HS-5 (cell line): Measurements from ENCODE around the gene TBCB.
"Not testable (repeated sequence)": the region's sequence is repeated elsewhere in the genome, so short reads cannot be mapped to it uniquely, and the experiment has no call there.

ENCODE experiments used
- DNase-seq: peaks from one replicate; pipeline ENCODE4 v3.0.0-alpha.2; 2012; ENCODE audit warnings: low read depth

TBCB gene, protein sequence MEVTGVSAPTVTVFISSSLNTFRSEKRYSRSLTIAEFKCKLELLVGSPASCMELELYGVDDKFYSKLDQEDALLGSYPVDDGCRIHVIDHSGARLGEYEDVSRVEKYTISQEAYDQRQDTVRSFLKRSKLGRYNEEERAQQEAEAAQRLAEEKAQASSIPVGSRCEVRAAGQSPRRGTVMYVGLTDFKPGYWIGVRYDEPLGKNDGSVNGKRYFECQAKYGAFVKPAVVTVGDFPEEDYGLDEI

DNA sequence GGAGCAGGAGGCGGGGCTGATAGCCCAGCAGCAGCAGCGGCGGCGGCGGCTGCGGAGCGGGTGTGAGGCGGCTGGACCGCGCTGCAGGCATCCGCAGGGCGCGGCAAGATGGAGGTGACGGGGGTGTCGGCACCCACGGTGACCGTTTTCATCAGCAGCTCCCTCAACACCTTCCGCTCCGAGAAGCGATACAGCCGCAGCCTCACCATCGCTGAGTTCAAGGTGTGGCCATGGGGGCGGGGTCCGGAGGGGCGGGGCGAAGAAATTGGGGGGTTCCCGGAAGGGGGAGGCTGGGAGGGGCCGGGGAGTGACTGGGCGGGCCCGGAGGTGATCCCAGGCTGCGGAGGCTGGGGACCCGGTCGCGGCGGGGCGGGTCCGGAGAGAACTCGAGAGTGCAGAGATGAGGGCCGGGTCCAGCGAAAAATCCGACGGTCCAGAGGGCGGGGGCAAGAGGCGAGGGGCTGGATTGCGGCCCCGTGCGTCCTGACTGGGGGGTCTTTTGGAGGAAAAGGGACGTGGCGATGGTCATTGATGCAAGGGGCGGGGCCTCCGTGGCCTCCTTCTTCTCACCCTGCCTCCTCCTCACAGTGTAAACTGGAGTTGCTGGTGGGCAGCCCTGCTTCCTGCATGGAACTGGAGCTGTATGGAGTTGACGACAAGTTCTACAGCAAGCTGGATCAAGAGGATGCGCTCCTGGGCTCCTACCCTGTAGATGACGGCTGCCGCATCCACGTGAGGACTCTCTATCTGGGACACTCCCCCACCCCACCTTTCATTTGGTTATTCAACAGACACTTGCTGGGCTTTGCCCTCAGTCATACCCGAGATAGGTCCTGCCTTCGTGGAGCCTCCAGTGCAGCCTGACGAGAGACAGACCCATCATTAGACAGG, at the start of gene TBCB:
Gene TBCB (plus strand): TSS at position 16 of the 891 bp plus-strand sequence. CDS start 93 bp downstream, at position 109.
- DNase-seq = no peak

DNA sequence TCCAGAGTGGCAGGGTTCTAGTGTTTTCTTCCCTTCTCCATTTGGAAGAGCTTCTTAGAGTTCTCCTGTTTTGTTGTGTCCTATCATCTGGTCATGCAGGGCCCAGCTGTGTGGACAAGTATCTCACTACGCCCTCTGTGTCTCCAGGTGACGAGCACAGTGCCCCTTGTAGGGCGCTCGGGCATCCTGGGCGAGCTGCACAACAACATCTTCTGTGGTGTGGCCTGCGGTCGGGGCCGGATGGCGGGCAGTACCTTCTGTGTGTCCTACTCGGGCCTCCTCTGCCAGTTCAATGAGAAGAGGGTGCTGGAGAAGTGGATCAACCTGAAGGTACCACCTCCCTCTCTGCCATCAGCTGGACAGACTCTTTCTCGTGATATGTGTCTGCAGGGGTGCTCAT, 47.6 kb upstream of the TBCB start:
- DNase-seq = no peak

DNA sequence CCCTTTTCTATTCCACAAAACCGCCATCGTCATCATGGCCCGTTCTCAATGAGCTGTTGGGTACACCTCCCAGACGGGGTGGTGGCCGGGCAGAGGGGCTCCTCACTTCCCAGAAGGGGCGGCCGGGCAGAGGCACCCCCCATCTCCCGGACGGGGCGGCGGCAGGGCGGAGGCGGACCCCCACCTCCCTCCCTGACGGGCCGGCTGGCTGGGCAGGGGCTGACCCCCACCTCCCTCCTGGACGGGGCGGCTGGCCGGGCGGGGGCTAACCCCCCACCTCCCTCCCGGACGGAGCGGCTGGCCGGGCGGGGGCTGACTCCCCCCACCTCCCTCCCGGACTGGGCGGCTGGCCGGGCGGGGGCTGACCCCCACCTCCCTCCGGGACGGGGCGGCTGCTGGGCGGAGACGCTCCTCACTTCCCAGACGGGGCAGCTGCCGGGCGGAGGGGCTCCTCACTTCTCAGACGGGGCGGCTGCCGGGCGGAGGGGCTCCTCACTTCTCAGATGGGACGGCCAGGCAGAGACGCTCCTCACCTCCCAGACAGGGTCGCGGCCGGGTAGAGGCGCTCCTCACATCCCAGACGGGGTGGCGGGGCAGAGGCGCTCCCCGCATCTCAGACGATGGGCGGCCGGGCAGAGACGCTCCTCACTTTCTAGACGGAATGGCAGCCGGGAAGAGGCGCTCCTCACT, 46.3 kb upstream of the TBCB start:
- DNase-seq = not testable (repeated sequence)

DNA sequence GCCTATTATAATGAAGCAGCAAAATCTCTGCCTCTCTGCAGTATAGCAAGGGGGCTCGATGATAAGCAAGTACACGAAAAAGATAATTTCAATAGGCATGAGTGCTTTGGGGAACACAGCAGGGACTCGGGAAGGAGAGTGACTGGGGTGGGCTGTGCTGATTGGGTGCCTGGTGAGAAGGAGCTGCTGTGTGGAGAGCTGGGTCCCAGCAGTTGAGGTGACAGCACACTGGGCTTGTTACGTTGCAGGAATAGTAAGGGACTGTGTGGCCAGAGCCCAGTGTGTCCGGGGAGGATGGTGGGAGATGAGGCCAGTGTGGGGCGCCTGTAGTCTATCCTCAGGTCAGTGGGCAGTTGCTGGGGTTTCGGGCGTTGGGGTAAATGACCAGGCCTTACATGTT, 43.2 kb upstream of the TBCB start:
- no peak for DNase-seq

DNA sequence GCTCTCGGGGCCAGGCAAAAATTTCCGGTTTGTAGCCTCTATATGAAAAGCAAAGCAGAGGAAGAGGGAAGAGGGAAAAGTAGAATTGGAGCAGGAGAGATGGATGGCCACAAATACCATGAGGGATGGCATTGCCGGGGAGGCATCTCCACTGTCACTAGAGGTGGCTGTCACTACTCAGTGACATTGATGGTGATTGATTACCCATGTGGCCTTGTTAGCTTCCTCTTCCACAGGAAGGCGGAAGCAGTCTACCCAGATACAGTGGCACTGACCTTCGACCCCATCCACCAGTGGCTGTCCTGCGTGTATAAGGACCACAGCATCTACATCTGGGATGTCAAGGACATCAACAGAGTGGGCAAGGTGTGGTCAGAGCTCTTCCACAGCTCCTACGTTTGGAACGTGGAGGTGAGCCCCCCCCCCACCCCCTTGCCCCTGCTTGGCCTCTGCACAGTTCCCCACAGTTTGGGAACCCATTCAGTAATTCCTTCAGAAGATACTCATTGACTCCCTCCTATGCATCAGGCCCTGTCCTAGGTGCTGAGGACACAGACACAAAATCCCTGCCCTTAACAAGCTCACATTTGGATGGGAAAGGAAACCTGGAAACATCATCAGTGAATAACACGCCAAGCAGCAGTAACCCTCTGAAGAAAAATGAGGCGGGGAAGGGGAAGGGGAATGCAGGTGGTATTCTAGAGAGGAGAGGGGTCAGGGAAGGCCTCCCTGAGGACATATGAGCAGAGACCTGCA, 42.0 kb upstream of the TBCB start:
- DNase-seq = no peak

DNA sequence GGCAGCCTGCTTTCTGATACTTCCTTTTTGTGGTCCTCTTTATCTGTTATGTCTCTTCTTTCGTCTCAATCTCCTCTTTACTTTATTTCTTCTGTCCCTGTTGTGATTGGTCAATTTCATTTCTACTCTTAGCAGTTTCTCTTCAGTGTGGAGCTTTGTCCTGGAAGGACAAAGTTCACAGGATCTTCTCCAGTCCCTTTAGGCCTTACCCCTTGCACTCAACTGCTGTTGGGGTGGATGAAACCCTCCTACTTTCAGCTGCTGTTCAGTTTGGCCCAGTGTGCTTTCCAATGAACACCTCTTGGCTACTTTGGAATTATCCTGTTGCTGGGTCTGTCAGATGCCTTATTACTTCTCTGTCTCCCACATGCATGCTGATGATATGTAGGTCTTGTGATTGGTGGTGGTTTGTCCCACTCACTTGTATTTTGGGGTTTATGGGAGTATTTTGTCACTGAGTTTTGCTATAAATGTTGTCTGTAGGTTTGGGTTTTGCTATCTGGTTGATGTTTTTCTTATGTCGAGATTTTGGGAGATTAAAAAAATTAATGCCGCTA, 35.8 kb upstream of the TBCB start:
- DNase-seq = no peak

DNA sequence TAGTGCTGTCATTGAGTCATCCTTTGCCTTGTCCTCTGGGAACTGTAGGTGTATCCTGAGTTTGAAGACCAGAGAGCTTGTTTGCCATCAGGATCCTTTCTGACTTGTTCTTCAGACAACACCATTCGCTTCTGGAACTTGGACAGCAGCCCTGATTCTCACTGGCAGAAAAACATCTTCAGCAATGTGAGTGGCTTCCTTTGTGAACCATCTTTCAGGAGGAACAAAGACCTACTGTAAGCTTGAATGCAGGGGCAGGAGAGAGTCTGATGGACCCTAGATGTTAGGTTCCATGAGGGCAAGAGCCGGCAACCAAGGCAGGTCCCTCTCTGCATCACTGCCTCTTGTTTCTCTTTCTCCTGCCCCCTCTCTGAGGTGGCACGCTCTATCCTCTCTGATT, 33.9 kb upstream of the TBCB start:
- no peak for DNase-seq

DNA sequence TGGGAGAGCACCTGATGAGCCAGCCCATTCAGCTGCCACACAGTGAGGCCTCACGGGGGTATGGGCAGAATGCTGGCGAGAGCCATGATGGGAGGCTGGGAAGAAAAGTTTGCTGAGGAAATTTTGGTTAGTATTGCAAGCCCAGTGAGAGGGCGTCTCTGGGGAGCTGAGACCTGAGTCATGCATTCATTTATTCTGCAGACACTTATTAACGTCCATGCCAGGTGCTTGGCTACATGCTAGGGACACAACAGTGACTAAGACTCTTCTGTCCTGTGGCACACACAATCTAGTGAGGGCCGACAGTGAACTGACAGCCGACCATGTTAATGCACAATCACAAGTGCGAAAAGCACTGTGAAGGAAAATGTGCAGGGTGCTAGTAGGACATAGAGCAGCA, 33.4 kb upstream of the TBCB start:
- DNase-seq = no peak

DNA sequence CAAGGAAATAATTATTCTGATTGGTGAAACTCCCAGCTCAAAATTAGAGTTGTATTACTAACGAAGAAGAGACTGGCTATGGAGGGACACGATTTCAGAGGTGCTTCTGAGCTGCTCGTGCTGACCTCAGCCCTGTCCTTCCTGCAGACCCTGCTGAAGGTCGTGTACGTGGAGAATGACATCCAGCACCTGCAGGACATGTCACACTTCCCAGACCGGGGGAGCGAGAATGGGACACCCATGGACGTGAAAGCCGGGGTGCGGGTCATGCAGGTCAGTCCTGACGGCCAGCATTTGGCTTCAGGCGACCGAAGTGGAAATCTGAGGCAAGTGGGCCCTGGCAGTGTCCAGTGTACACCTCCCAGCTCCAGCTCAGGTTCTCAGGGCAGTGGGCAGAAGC, 32.4 kb upstream of the TBCB start:
- no peak for DNase-seq

DNA sequence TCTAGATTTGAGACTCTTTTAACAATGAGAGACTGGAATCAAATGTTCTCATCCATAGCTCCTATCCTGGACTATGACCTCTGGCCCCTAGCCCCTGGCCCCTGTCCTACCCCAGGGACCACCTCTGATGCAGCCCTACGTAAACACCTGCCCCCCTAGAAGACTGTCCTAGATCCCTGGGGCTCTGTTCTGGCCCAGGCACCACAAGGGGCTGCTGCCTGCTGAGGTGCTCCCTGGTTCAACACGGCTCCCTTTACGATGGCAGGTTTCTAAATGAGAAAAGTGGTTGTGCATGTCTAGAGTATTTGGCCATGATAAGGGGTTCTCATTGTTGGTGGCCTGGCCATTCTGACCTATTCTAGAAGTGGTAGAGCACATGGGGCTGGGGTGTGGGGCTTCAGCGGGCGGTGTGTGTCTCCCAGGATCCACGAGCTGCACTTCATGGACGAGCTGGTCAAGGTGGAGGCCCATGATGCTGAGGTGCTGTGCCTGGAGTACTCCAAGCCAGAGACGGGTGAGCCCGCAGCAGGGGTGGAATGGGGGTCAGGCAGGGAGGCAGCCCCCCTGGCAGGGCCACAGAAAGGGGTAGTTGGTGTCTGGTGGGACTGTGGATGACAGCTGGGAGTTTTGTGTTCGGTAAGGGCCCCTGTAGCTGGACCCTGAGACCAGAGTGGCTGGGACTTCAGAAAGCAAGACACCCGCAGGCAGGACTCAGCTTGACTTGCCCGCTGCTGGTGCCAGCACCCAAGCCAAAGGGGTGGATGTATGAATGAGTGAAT, 30.8 kb upstream of the TBCB start:
- no peak for DNase-seq

DNA sequence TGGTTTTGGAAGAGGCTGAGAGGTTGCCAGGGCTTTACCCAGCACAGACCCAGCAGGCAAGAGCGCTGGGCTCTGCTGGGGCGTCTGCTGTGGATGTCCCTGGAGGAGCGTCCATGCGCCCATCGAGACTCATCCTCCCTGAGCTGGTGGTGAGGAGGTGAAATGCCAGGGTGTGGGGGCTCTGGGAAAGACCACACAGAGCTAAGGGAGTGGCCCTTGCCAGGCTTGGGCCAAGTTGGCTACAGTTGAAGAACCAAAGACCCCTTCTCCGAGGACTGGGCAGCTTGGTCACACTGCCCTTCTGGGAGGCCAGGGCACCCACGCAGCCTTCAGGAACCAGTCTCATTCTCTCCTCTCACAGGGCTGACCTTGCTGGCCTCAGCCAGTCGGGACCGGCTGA, 28.9 kb upstream of the TBCB start:
- DNase-seq = no peak

DNA sequence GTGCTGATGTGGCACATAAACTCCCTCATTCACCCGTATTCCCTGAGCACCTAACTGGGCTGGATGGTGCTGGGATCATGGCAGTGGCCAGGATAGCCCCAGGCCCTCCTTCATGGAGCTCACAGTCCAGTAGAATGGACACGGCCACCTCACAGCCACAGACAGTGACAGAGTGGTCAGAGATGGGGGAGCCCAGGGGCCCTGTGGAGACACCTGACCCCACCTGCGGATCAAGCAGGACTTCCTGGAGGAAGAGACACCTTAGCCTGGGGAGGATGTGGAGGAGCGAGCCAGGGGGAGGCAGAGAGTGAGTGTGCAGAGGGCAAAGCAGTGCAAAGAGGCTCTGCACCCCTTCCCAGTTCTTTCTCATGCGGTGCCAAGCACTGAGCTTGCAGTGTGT, 25.4 kb upstream of the TBCB start:
- DNase-seq = no peak

DNA sequence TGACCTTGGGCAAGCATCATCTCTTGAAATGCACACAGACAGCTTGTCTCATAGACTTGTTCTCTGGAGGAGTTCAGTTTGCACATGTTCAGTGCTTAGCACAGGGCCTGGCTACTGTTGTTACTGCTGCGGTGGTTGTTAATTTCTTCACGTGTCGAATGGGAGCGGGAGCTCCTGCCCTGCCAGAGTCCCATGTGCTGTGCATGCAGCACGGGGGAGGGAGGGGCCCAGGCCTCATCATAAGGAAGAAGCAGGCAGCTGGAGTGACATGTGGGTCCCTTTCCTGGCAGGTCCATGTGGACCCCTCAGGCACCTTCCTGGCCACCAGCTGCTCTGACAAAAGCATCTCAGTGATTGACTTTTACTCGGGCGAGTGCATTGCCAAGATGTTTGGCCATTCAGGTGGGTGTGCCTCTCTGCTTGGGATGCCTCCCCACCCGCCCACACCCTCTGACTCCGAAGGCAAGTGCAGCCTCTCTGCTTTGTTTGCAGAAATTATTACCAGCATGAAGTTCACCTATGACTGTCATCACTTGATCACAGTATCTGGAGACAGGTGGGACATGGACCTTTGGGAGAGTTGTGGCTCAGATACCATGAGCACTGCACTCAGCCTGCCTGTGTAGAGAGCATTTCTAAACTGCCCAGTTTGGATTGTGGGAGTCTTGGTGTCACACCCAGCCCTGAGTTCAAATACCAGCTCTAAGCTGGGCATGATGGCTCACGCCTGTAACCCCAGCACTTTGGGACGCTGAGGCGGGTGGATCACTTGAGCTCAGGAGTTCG, 24.2 kb upstream of the TBCB start:
- DNase-seq = no peak

DNA sequence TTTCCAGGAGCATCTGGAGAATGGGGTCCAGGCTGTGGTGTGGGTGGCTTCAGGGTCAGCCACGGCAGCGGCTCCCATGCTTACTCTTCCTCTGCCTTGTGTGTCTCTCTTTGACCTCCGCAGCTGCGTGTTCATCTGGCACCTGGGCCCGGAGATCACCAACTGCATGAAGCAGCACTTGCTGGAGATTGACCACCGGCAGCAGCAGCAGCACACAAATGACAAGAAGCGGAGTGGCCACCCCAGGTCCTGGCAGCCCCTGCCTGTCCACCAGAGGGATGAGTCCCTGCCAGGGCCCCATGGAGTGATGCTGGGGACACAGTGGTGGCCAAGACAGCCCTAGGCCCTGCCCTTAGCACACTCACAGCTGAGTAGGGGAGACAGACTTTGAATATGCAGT, 22.7 kb upstream of the TBCB start:
- no peak for DNase-seq

DNA sequence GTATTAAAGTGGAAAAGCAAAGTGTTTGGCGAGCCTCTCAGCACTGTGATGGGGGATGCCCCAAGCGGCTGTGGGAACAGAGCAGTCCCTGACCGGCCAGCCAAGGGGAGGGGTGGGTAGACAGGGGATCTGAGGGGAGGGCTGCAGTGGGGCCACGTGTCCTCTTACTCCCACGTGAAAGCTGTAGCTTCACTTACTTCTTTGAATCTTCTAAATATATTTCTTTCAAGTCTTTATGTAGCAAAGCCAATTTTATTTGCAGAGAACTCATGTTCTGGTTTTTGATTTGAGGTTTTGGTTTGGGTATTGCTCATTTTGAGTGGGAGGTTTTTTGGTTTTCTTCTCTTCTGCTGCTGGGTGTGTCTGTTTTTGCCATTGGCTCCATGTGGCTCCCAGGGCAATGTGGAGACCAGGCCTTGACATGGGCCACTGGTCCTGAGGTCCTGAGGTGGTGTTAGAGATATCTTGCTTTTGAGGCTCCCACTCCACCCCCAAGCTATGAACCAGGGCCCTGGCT, 22.1 kb upstream of the TBCB start:
- no peak for DNase-seq

DNA sequence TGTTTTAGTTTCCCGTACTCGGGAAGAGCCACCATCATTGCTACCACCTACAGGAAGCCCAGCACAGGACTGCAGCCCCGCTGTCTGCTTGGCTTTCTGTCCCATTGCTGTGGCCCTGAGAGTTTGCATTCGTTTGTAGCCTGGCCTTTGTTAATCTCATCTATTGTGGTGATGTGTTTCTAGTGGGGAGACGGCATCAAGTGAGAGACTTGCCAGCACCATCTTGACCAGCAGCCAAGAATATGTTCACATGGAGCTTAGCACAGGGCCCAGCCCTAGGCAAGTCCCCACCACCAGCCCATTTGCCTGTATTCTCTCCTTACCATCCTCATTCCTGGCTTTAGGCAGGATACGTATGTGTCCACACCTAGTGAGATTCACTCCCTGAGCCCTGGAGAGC, 21.6 kb upstream of the TBCB start:
- no peak for DNase-seq

DNA sequence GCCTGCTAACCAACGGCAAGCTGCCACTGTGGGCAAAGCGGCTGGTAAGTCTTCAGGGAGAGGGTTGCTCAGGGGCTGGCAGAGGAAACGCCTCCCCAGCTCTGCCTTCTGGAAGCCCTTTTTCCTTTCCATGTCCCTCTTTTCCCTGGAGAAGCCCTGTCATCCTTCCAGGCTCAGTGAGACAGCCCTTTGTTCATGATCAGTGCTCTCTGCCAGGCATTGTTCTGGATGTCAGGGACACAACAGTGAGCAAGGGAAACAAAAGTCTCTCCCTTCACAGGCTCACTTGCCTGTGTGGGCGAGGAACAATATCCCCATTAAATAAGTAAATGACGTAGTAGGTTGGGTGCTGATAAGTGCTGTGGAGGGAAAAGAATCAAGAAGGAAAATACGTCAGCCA, 18.2 kb upstream of the TBCB start:
- DNase-seq = no peak

DNA sequence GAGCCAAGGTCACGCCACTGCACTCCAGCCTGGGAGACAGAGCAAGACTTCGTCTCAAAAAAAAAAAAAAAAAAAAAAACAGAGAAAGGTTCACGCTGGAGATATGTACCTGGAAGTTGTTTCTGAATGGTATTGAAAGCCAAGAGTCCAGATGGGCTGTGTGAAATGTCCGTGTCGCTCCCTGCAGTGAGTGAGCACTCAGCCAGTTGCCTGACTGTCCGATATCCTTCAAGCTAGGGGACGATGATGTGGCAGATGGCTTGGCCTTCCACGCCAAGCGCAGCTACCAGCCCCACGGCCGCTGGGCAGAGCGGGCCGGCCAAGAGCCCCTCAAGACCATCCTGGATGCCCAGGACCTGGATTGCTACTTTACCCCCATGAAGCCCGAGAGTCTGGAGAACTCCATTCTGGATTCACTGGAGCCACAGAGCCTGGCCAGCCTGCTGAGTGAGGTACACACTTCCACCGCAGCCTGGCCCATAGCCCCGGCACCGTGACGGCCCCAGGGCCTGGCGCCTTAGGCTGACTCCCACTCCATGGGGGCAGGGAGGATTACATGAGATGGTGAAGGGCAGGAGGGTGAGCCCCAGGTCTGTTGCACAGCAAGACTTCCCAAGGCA, 16.0 kb upstream of the TBCB start:
- no peak for DNase-seq

DNA sequence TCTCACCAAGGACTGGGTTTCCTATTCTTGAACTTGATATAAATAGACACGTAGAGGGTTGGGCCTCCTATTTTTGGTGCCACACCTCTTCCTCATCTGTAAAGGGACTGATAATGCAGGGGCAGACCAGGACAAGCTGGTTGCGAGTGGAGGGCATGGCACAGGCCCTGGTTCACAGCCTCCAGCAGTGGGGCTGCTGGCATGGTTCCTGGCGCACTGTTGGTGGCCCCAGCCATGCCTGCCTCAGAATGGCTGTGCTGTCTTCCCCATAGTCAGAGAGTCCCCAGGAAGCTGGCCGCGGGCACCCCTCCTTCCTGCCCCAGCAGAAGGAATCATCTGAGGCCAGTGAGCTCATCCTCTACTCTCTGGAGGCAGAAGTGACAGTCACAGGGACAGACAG, 14.8 kb upstream of the TBCB start:
- no peak for DNase-seq
